Measurements from ENCODE around the gene PTPN20. TPM values are rescaled to one million over a fixed set of nuclear protein-coding genes. Genes with fewer than 3 reads are reported as not detected.
A peak's percentile ranks its signal among the peaks of the same experiment; 100 is the strongest.
"Not testable (repeated sequence)": the region's sequence is repeated elsewhere in the genome, so short reads cannot be mapped to it uniquely, and the experiment has no call there.

Gene PTPN20
- total RNA-seq: 1 to 10 TPM in 1 of 4 donors, under 1 TPM in 2, not detected in 1; 0.24 to 4.8 (median 0.95) TPM

GRCh38 chr10:46911144-46911876 is at the start of gene PTPN20:
PTPN20 (plus strand) TSS chr10:46911428; CDS start chr10:46932500, 21,072 bp downstream.
- DNase-seq (ENCODE audit: low spot score): not testable (repeated sequence)
- ATAC-seq (ENCODE audit: low FRiP score): peak; percentile 64

GRCh38 chr10:46869716-46870115 is 41.5 kb upstream of the PTPN20 start:
- not testable (repeated sequence) for ATAC-seq (ENCODE audit: low FRiP score); DNase-seq (ENCODE audit: low spot score)

- not testable (repeated sequence) for ATAC-seq (ENCODE audit: low FRiP score)
Measured at GRCh38 chr10:46871583-46871982, 39.6 kb upstream of the PTPN20 start.

GRCh38 chr10:46875304-46875703 is 35.9 kb upstream of the PTPN20 start:
- DNase-seq (ENCODE audit: low spot score); ATAC-seq (ENCODE audit: low FRiP score): not testable (repeated sequence)

More at GRCh38 chr10:46871583-46871982, 39.6 kb upstream of the PTPN20 start:
- DNase-seq (ENCODE audit: low spot score): not testable (repeated sequence)

GRCh38 chr10:46876773-46877172 is 34.5 kb upstream of the PTPN20 start:
- DNase-seq (ENCODE audit: low spot score); ATAC-seq (ENCODE audit: low FRiP score): not testable (repeated sequence)

- DNase-seq (ENCODE audit: low spot score); ATAC-seq (ENCODE audit: low FRiP score): not testable (repeated sequence)
Measured at GRCh38 chr10:46878761-46879160, 32.5 kb upstream of the PTPN20 start.

- ATAC-seq (ENCODE audit: low FRiP score); DNase-seq (ENCODE audit: low spot score): not testable (repeated sequence)
Measured at GRCh38 chr10:46890813-46891611, 20.2 kb upstream of the PTPN20 start.

GRCh38 chr10:46896762-46897692 is 14.2 kb upstream of the PTPN20 start:
- not testable (repeated sequence) for ATAC-seq (ENCODE audit: low FRiP score); DNase-seq (ENCODE audit: low spot score)

- DNase-seq (ENCODE audit: low spot score): not testable (repeated sequence)
Measured at GRCh38 chr10:46901247-46901646, 10.0 kb upstream of the PTPN20 start.

GRCh38 chr10:46903874-46904273 is 7.4 kb upstream of the PTPN20 start:
- ATAC-seq (ENCODE audit: low FRiP score); DNase-seq (ENCODE audit: low spot score): not testable (repeated sequence)

More at GRCh38 chr10:46901247-46901646, 10.0 kb upstream of the PTPN20 start:
- not testable (repeated sequence) for ATAC-seq (ENCODE audit: low FRiP score)

- not testable (repeated sequence) for DNase-seq (ENCODE audit: low spot score); ATAC-seq (ENCODE audit: low FRiP score)
Measured at GRCh38 chr10:46906359-46906758, 4.9 kb upstream of the PTPN20 start.

- not testable (repeated sequence) for DNase-seq (ENCODE audit: low spot score); ATAC-seq (ENCODE audit: low FRiP score)
Measured at GRCh38 chr10:46907185-46908117, 3.8 kb upstream of the PTPN20 start.

GRCh38 chr10:46922498-46922897 is 11.3 kb downstream of the PTPN20 start:
- DNase-seq (ENCODE audit: low spot score); ATAC-seq (ENCODE audit: low FRiP score): not testable (repeated sequence)

GRCh38 chr10:46925156-46925555 is 13.9 kb downstream of the PTPN20 start:
- ATAC-seq (ENCODE audit: low FRiP score); DNase-seq (ENCODE audit: low spot score): not testable (repeated sequence)

GRCh38 chr10:46925853-46926252 is 14.6 kb downstream of the PTPN20 start:
- DNase-seq (ENCODE audit: low spot score); ATAC-seq (ENCODE audit: low FRiP score): not testable (repeated sequence)

GRCh38 chr10:46928810-46929209 is 17.6 kb downstream of the PTPN20 start:
- DNase-seq (ENCODE audit: low spot score); ATAC-seq (ENCODE audit: low FRiP score): not testable (repeated sequence)

- not testable (repeated sequence) for DNase-seq (ENCODE audit: low spot score); ATAC-seq (ENCODE audit: low FRiP score)
Measured at GRCh38 chr10:46932383-46932782, 21.2 kb downstream of the PTPN20 start.

GRCh38 chr10:46941091-46941490 is 29.9 kb downstream of the PTPN20 start:
- not testable (repeated sequence) for DNase-seq (ENCODE audit: low spot score); ATAC-seq (ENCODE audit: low FRiP score)
